Endodermal cell (in vitro differentiated cells): ENCODE measurements around the gene CDK15. TPM values are rescaled to one million over a fixed set of nuclear protein-coding genes. Genes with fewer than 3 reads are reported as not detected.

Source experiments
- DNase-seq: peaks from one replicate; pipeline ENCODE4 v3.0.0-alpha.2; 2017
- H3K27ac ChIP-seq: 2 replicates; pipeline ENCODE4 v1.5.1; 2013; ENCODE audit warnings: mild to moderate bottlenecking, low read depth, low read length, moderate library complexity
- H3K27me3 ChIP-seq: 2 replicates; pipeline ENCODE4 v1.6.1; 2013; ENCODE audit warnings: mild to moderate bottlenecking, low read length, moderate library complexity; ENCODE audit not compliant: insufficient read depth, control insufficient read depth, poor library complexity, severe bottlenecking
- H3K36me3 ChIP-seq: 2 replicates; pipeline ENCODE4 v1.7.0; 2013; ENCODE audit warnings: mild to moderate bottlenecking, low read length, moderate library complexity; ENCODE audit not compliant: control insufficient read depth, insufficient read depth
- H3K4me1 ChIP-seq: one replicate; pipeline ENCODE4 v1.7.0; 2013; ENCODE audit warnings: low read length; ENCODE audit not compliant: control insufficient read depth, insufficient read depth
- H3K4me3 ChIP-seq: 2 replicates; pipeline ENCODE4 v1.5.1; 2013; ENCODE audit warnings: mild to moderate bottlenecking, low read length, moderate library complexity
- H3K9ac ChIP-seq: 2 replicates; pipeline ENCODE4 v1.6.1; 2013; ENCODE audit warnings: mild to moderate bottlenecking, low read length, moderate library complexity; ENCODE audit not compliant: poor library complexity, severe bottlenecking; ENCODE audit errors: extremely low read depth
- H3K9me3 ChIP-seq: 2 replicates; pipeline ENCODE4 v1.6.1; 2013; ENCODE audit warnings: mild to moderate bottlenecking, low read length, moderate library complexity; ENCODE audit not compliant: control insufficient read depth
- H3K27ac Mint-ChIP-seq: 2 replicates; pipeline ENCODE4 v1.8.0; 2020; ENCODE audit warnings: mixed read lengths
- H3K27me3 Mint-ChIP-seq: 2 replicates; pipeline ENCODE4 v1.8.0; 2021; ENCODE audit warnings: mild to moderate bottlenecking, mixed read lengths; ENCODE audit not compliant: insufficient read depth
- H3K36me3 Mint-ChIP-seq: 2 replicates; pipeline ENCODE4 v1.8.0; 2020; ENCODE audit warnings: low read depth, mixed read lengths
- H3K4me1 Mint-ChIP-seq: 2 replicates; pipeline ENCODE4 v1.8.0; 2020; ENCODE audit warnings: mixed read lengths
- H3K4me3 Mint-ChIP-seq: 2 replicates; pipeline ENCODE4 v1.8.0; 2020; ENCODE audit warnings: mild to moderate bottlenecking, moderate library complexity, mixed read lengths
- H3K9me3 Mint-ChIP-seq: 2 replicates; pipeline ENCODE4 v1.8.0; 2020; ENCODE audit warnings: mild to moderate bottlenecking, mixed read lengths
- WGBS, 2 experiments: methylation state at CpG; one replicate each; pipeline versions ENCODE4 v1.1.5 to v1.1.7; 2013; ENCODE audit warnings: missing lambda C conversion rate in 2 of 2, mixed read lengths in 1 of 2; ENCODE audit not compliant: insufficient coverage in 1 of 2, insufficient read length in 1 of 2; 5-methylcytosine and 5-hydroxymethylcytosine counted together
- total RNA-seq, 2 donors: library from RNA; stranded (reverse); fragmentation: NEBNext Ultra II Directional in 1 of 2; extraction: Animal tissue kit (Norgen Biotek cat#: 25700) in 1 of 2; gene quantifications; 2 replicates in 1 of 2; 3 replicates in 1 of 2; pipeline ENCODE4 v1.2.1, GENCODE V29; 2021
- TF ChIP-seq, protein P1 (sequence below): fragments of 200-600 bp; sonication (generic); conservative IDR thresholded peaks from 2 replicates; pipeline ENCODE4 v1.5.0; 2021; ENCODE audit warnings: antibody characterized with exemption, mild to moderate bottlenecking

CDK15 gene
- total RNA-seq, 2 donors from 2014 or later, result 0.35 TPM; not detected in 1

DNA sequence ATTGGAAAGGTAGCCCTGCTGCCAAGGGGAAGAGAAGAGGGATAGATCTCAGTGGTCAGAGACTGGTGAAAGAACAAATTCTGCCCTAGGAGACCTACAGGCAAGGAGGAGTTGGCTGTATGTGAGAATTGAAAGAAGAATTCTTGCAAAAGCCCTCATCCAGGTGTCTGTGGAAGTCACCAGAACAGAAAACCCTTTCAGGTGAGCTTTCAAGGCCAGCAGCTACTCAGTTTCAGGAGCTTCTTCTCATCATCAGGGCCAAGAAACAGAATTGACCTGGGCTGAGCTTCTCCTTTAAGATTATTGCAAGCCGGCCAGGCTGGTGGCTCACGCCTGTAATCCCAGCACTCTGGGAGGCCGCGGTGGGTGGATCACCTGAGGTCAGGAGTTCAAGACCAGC lies 110.2 kb downstream of the CDK15 start:
- Histone ChIP-seq H3K27me3 (no peaks in the 10 kb centered on the region), H3K9me3 (peaks cover 3% of the 10 kb centered on the region), H3K36me3 (no peaks in the 10 kb centered on the region), H3K4me1 (peaks cover 14% of the 10 kb centered on the region), H3K27ac (no peak overlapping the region), H3K9ac (no peak overlapping the region), H3K4me3 (no peak overlapping the region)
- Mint-ChIP-seq H3K9me3 (no peaks in the 10 kb centered on the region), H3K4me1 (peaks cover 31% of the 10 kb centered on the region), H3K27me3 (no peaks in the 10 kb centered on the region), H3K27ac (no peak overlapping the region), H3K36me3 (no peaks in the 10 kb centered on the region), H3K4me3 (no peak overlapping the region)
- TF ChIP-seq, protein P1, sequence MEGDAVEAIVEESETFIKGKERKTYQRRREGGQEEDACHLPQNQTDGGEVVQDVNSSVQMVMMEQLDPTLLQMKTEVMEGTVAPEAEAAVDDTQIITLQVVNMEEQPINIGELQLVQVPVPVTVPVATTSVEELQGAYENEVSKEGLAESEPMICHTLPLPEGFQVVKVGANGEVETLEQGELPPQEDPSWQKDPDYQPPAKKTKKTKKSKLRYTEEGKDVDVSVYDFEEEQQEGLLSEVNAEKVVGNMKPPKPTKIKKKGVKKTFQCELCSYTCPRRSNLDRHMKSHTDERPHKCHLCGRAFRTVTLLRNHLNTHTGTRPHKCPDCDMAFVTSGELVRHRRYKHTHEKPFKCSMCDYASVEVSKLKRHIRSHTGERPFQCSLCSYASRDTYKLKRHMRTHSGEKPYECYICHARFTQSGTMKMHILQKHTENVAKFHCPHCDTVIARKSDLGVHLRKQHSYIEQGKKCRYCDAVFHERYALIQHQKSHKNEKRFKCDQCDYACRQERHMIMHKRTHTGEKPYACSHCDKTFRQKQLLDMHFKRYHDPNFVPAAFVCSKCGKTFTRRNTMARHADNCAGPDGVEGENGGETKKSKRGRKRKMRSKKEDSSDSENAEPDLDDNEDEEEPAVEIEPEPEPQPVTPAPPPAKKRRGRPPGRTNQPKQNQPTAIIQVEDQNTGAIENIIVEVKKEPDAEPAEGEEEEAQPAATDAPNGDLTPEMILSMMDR, result no peak
- 92 to 96% methylated on average over 4 of the region's 4 CpGs for WGBS, 2 experiments
- DNase-seq, result peak; percentile 31

DNA sequence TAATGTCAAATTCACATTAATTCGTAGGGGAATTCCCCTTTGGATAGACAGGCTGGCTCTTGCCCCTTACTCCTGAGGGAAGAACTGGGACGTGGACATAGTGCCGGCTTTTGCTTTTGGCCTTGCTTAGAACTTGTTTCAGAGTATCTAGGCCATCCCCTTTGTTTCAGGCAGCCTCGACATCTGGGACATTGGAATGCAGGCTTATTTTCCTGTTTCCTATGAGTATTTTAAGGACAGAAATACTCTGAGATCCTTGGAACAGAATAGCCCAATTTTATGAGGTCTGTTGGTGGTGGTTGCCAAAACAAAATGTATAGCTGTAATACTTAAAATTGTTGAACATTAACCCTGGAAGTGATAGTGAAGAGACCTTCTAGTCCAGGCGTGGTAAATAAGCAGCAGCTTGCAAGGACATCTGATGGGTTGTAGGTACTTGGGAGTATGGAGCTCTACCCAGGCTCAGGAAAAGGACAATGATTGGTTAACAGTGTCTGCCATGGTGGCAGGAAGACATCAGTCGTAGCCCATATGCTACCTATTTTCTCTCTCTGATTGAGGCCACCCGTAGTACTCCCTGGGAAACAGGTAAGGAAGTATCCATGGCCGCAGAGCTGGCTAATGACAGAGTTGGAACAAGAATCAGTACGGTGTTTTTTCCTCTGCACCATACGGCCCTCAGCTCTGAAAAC lies 112.4 kb downstream of the CDK15 start:
- 94 to 98% methylated on average over 8 to 10 of the region's 10 CpGs for WGBS, 2 experiments
- no peak overlapping the region for H3K27ac Mint-ChIP-seq

DNA sequence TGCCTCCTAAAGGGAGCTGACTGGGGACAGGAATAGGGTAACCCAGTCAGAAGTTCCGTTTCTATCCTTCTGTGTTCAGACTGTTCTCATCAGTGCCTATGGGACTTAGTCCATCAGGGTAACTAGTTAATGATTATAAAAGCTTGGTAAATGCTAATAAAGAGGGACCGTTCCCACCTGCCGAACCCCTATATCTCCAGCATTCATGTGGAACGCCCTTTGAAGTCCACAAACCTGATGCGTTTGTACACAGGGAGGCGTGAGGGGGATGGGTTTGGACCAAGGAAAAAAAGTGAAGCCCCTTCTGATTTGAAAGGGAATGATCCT lies 112.9 kb downstream of the CDK15 start:
- H3K9me3 ChIP-seq, result peaks cover 3% of the 10 kb centered on the region
- no peaks in the 10 kb centered on the region for H3K27me3 ChIP-seq
- no peak for DNase-seq
- H3K27ac ChIP-seq, result no peak overlapping the region
- no peak overlapping the region for H3K9ac ChIP-seq
- H3K4me3 Mint-ChIP-seq, result no peak overlapping the region
- WGBS, 2 experiments, result 93 to 100% methylated on average over 6 of the region's 6 CpGs
- H3K4me1 Mint-ChIP-seq, result peaks cover 34% of the 10 kb centered on the region
- H3K27me3 Mint-ChIP-seq, result no peaks in the 10 kb centered on the region
- peaks cover 8% of the 10 kb centered on the region for H3K4me1 ChIP-seq
- peaks cover 2% of the 10 kb centered on the region for H3K9me3 Mint-ChIP-seq
- no peak overlapping the region for H3K27ac Mint-ChIP-seq
- TF ChIP-seq, protein P1, result no peak
- H3K36me3 ChIP-seq, result no peaks in the 10 kb centered on the region
- no peak overlapping the region for H3K4me3 ChIP-seq
- no peaks in the 10 kb centered on the region for H3K36me3 Mint-ChIP-seq

More for the DNA sequence above, 112.4 kb downstream of the CDK15 start:
- H3K9ac ChIP-seq, result no peak overlapping the region
- H3K27me3 ChIP-seq, result no peaks in the 10 kb centered on the region
- peaks cover 3% of the 10 kb centered on the region for H3K9me3 ChIP-seq
- H3K36me3 ChIP-seq, result no peaks in the 10 kb centered on the region
- TF ChIP-seq, protein P1, result no peak
- H3K4me3 ChIP-seq, result no peak overlapping the region
- peaks cover 5% of the 10 kb centered on the region for H3K4me1 ChIP-seq
- Mint-ChIP-seq H3K36me3 (no peaks in the 10 kb centered on the region), H3K9me3 (peaks cover 2% of the 10 kb centered on the region), H3K27me3 (no peaks in the 10 kb centered on the region), H3K4me1 (peaks cover 29% of the 10 kb centered on the region), H3K4me3 (no peak overlapping the region)
- no peak overlapping the region for H3K27ac ChIP-seq
- peak; percentile 25 for DNase-seq
